HCT116 (cell line): ENCODE measurements around the gene ERMARD.

ENCODE experiments used
- CBX3 ChIP-seq: IDR thresholded peaks from 2 replicates; pipeline ENCODE4 v1.6.1; 2012; ENCODE audit warnings: low read depth
- EZH2 ChIP-seq: fragments of 200-600 bp; sonication (generic); IDR thresholded peaks from 2 replicates; pipeline ENCODE4 v1.6.1; 2017; ENCODE audit warnings: antibody characterized with exemption, mixed run types
- EZH2phosphoT487 ChIP-seq: fragments of 200-600 bp; IDR thresholded peaks from 2 replicates; pipeline ENCODE4 v1.6.1; 2018; ENCODE audit warnings: antibody characterized with exemption, borderline replicate concordance
- POLR2A ChIP-seq: IDR thresholded peaks from 2 replicates; pipeline ENCODE4 v1.7.0; 2011; ENCODE audit warnings: borderline replicate concordance; ENCODE audit not compliant: insufficient read depth, insufficient read length; ENCODE audit errors: extremely low read depth
- POLR2AphosphoS5 ChIP-seq: IDR thresholded peaks from 2 replicates; pipeline ENCODE4 v1.6.1; 2011; ENCODE audit warnings: mild to moderate bottlenecking, low read depth, low read length, moderate library complexity
- RAD21 ChIP-seq: IDR thresholded peaks from 2 replicates; pipeline ENCODE4 v1.6.1; 2012; ENCODE audit warnings: low read depth, mild to moderate bottlenecking
- SIN3A ChIP-seq: IDR thresholded peaks from 2 replicates; pipeline ENCODE4 v1.6.1; 2012; ENCODE audit warnings: low read depth
- ZNF274 ChIP-seq: fragments of 200-500 bp; sonication (Bioruptor generic); IDR thresholded peaks from 2 replicates; pipeline ENCODE4 v1.6.1; 2014; ENCODE audit warnings: mild to moderate bottlenecking, low read depth, low read length, inconsistent platforms
- TF ChIP-seq, protein P1 (sequence below), 3 experiments: fragments of 200-600 bp in 1 of 3; sonication (generic) in 1 of 3; IDR thresholded peaks in 2 of 3; conservative IDR thresholded peaks in 1 of 3; 2 replicates each; pipeline ENCODE4 v1.5.1; 2012 to 2017; ENCODE audit warnings: low read depth in 2 of 3, low read length in 2 of 3, antibody characterized with exemption in 1 of 3, borderline replicate concordance in 1 of 3, control low read depth in 1 of 3, mild to moderate bottlenecking in 1 of 3, mixed read lengths in 1 of 3, mixed run types in 1 of 3, moderate library complexity in 1 of 3; ENCODE audit not compliant: insufficient read depth in 1 of 3
- TF ChIP-seq, protein P2 (sequence below): IDR thresholded peaks from 2 replicates; pipeline ENCODE4 v1.6.1; 2012
- TF ChIP-seq, protein P3 (sequence below): IDR thresholded peaks from 2 replicates; pipeline ENCODE4 v1.6.1; 2011; ENCODE audit warnings: mild to moderate bottlenecking, low read length, moderate library complexity; ENCODE audit not compliant: insufficient replicate concordance; ENCODE audit errors: extremely low read depth
- TF ChIP-seq, protein P4 (sequence below): IDR thresholded peaks from 2 replicates; pipeline ENCODE4 v1.6.1; 2012; ENCODE audit warnings: low read depth
- TF ChIP-seq, protein P5 (sequence below): IDR thresholded peaks from 2 replicates; pipeline ENCODE4 v1.6.1; 2012

DNA sequence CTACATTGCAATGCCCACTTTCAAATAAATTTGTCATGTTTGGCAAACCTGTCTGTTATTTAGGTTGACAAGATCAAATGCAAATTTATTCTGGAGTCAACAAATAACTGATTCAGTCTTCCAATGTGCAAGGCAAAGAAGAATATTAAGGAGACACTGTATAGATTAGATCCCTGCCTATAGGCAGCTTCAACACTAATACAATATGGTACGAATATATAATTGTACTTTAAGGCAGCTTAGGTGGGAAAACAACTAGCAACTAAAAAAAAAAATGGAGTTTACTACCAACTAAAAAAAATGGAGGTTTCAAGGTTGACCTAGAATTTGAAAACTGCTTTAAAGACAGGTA, 25.4 kb upstream of the ERMARD start:
- TF ChIP-seq, protein P1, sequence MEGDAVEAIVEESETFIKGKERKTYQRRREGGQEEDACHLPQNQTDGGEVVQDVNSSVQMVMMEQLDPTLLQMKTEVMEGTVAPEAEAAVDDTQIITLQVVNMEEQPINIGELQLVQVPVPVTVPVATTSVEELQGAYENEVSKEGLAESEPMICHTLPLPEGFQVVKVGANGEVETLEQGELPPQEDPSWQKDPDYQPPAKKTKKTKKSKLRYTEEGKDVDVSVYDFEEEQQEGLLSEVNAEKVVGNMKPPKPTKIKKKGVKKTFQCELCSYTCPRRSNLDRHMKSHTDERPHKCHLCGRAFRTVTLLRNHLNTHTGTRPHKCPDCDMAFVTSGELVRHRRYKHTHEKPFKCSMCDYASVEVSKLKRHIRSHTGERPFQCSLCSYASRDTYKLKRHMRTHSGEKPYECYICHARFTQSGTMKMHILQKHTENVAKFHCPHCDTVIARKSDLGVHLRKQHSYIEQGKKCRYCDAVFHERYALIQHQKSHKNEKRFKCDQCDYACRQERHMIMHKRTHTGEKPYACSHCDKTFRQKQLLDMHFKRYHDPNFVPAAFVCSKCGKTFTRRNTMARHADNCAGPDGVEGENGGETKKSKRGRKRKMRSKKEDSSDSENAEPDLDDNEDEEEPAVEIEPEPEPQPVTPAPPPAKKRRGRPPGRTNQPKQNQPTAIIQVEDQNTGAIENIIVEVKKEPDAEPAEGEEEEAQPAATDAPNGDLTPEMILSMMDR (IDR thresholded peaks at IDR 0.05 in 2 of 3, conservative IDR thresholded peaks at IDR 0.05 in 1 of 3; ENCODE audit: borderline replicate concordance in 1 of 3, insufficient read depth in 1 of 3, low read depth in 2 of 3, low read length in 2 of 3): no peak
- TF ChIP-seq CBX3 (no peak), EZH2 (no peak), ZNF274 (no peak), POLR2A (no peak), EZH2phosphoT487 (no peak), RAD21 (no peak), POLR2AphosphoS5 (no peak), SIN3A (no peak)
- TF ChIP-seq, protein P2, sequence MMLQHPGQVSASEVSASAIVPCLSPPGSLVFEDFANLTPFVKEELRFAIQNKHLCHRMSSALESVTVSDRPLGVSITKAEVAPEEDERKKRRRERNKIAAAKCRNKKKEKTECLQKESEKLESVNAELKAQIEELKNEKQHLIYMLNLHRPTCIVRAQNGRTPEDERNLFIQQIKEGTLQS: no peak
- TF ChIP-seq, protein P3, sequence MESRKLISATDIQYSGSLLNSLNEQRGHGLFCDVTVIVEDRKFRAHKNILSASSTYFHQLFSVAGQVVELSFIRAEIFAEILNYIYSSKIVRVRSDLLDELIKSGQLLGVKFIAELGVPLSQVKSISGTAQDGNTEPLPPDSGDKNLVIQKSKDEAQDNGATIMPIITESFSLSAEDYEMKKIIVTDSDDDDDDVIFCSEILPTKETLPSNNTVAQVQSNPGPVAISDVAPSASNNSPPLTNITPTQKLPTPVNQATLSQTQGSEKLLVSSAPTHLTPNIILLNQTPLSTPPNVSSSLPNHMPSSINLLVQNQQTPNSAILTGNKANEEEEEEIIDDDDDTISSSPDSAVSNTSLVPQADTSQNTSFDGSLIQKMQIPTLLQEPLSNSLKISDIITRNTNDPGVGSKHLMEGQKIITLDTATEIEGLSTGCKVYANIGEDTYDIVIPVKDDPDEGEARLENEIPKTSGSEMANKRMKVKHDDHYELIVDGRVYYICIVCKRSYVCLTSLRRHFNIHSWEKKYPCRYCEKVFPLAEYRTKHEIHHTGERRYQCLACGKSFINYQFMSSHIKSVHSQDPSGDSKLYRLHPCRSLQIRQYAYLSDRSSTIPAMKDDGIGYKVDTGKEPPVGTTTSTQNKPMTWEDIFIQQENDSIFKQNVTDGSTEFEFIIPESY: no peak
- TF ChIP-seq, protein P4, sequence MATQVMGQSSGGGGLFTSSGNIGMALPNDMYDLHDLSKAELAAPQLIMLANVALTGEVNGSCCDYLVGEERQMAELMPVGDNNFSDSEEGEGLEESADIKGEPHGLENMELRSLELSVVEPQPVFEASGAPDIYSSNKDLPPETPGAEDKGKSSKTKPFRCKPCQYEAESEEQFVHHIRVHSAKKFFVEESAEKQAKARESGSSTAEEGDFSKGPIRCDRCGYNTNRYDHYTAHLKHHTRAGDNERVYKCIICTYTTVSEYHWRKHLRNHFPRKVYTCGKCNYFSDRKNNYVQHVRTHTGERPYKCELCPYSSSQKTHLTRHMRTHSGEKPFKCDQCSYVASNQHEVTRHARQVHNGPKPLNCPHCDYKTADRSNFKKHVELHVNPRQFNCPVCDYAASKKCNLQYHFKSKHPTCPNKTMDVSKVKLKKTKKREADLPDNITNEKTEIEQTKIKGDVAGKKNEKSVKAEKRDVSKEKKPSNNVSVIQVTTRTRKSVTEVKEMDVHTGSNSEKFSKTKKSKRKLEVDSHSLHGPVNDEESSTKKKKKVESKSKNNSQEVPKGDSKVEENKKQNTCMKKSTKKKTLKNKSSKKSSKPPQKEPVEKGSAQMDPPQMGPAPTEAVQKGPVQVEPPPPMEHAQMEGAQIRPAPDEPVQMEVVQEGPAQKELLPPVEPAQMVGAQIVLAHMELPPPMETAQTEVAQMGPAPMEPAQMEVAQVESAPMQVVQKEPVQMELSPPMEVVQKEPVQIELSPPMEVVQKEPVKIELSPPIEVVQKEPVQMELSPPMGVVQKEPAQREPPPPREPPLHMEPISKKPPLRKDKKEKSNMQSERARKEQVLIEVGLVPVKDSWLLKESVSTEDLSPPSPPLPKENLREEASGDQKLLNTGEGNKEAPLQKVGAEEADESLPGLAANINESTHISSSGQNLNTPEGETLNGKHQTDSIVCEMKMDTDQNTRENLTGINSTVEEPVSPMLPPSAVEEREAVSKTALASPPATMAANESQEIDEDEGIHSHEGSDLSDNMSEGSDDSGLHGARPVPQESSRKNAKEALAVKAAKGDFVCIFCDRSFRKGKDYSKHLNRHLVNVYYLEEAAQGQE: no peak
- TF ChIP-seq, protein P5, sequence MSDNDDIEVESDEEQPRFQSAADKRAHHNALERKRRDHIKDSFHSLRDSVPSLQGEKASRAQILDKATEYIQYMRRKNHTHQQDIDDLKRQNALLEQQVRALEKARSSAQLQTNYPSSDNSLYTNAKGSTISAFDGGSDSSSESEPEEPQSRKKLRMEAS: no peak
